ENCODE results near the gene SYT5.
"Not testable (repeated sequence)": the region's sequence is repeated elsewhere in the genome, so short reads cannot be mapped to it uniquely, and the experiment has no call there.

Gene SYT5

GRCh38 chr19:55174425-55175116 lies 5.5 kb downstream of the SYT5 start:
- peak overlapping the region; percentile 33 for H3K27ac ChIP-seq

GRCh38 chr19:55173714-55174409 lies 6.2 kb downstream of the SYT5 start:
- no peaks in the 10 kb centered on the region for H3K36me3 ChIP-seq
- H3K9me3 ChIP-seq (ENCODE audit: severe bottlenecking), result peaks cover 15% of the 10 kb centered on the region
- peak overlapping the region; percentile 67 for H3K27ac ChIP-seq
- no peak for TF ChIP-seq CTCF (IDR thresholded peaks at IDR 0.05; ENCODE audit: low read depth, low read length)
- H3K4me3 ChIP-seq (ENCODE audit: low read depth, low read length), result peak overlapping the region; percentile 66
- no peaks in the 10 kb centered on the region for H3K27me3 ChIP-seq (ENCODE audit: insufficient read depth, low read depth, severe bottlenecking)
- DNase-seq, result peak; percentile 95

More at GRCh38 chr19:55174425-55175116, 5.5 kb downstream of the SYT5 start:
- H3K36me3 ChIP-seq, result no peaks in the 10 kb centered on the region
- no peak for TF ChIP-seq CTCF (IDR thresholded peaks at IDR 0.05; ENCODE audit: low read depth, low read length)
- H3K27me3 ChIP-seq (ENCODE audit: insufficient read depth, low read depth, severe bottlenecking), result no peaks in the 10 kb centered on the region
- no peak for DNase-seq
- 0 out of 2 replicates have a peak overlapping the region, but pooled peaks have one; percentile 66 for H3K4me3 ChIP-seq (ENCODE audit: low read depth, low read length)
- peaks cover 15% of the 10 kb centered on the region for H3K9me3 ChIP-seq (ENCODE audit: severe bottlenecking)

GRCh38 chr19:55173186-55173713 lies 6.8 kb downstream of the SYT5 start:
- no peak for DNase-seq
- Histone ChIP-seq H3K9me3 (ENCODE audit: severe bottlenecking) (peaks cover 13% of the 10 kb centered on the region), H3K27me3 (ENCODE audit: insufficient read depth, low read depth, severe bottlenecking) (no peaks in the 10 kb centered on the region), H3K27ac (peak overlapping the region; percentile 67), H3K36me3 (no peaks in the 10 kb centered on the region), H3K4me3 (ENCODE audit: low read depth, low read length) (peak overlapping the region; percentile 66)
- no peak for TF ChIP-seq CTCF (IDR thresholded peaks at IDR 0.05; ENCODE audit: low read depth, low read length)

- Histone ChIP-seq H3K4me3 (ENCODE audit: low read depth, low read length) (peak overlapping the region; percentile 66), H3K9me3 (ENCODE audit: severe bottlenecking) (peaks cover 11% of the 10 kb centered on the region), H3K27me3 (ENCODE audit: insufficient read depth, low read depth, severe bottlenecking) (no peaks in the 10 kb centered on the region), H3K27ac (no peak overlapping the region; the same call in 1 of the 2 replicates), H3K36me3 (no peaks in the 10 kb centered on the region)
- TF ChIP-seq CTCF (IDR thresholded peaks at IDR 0.05; ENCODE audit: low read depth, low read length), result no peak
- no peak for DNase-seq
Measured at GRCh38 chr19:55172741-55173140, 7.3 kb downstream of the SYT5 start.

- H3K27me3 ChIP-seq (ENCODE audit: insufficient read depth, low read depth, severe bottlenecking); H3K4me3 ChIP-seq (ENCODE audit: low read depth, low read length); H3K27ac ChIP-seq: not testable (repeated sequence)
Measured at GRCh38 chr19:55172318-55172717, 7.8 kb downstream of the SYT5 start.

GRCh38 chr19:55171440-55171839 lies 8.6 kb downstream of the SYT5 start:
- H3K4me3 ChIP-seq (ENCODE audit: low read depth, low read length), result no peak overlapping the region
- no peak for TF ChIP-seq CTCF (IDR thresholded peaks at IDR 0.05; ENCODE audit: low read depth, low read length)
- no peak for DNase-seq
- H3K9me3 ChIP-seq (ENCODE audit: severe bottlenecking), result peaks cover 11% of the 10 kb centered on the region
- H3K36me3 ChIP-seq, result no peaks in the 10 kb centered on the region
- H3K27ac ChIP-seq, result no peak overlapping the region
- no peaks in the 10 kb centered on the region for H3K27me3 ChIP-seq (ENCODE audit: insufficient read depth, low read depth, severe bottlenecking)

More at GRCh38 chr19:55172318-55172717, 7.8 kb downstream of the SYT5 start:
- not testable (repeated sequence) for H3K36me3 ChIP-seq, DNase-seq
- peaks cover 11% of the 10 kb centered on the region for H3K9me3 ChIP-seq (ENCODE audit: severe bottlenecking)
